Ovary (tissue), 3 donors: ENCODE measurements around the gene PSME4.

Experiments used
- CTCF ChIP-seq, 3 donors: fragments of 450-650 bp in 2 of 3; fragments of 200-600 bp in 1 of 3; IDR thresholded peaks; one replicate each; pipeline versions ENCODE4 v1.5.1 to v1.8.0; 2016 to 2022; ENCODE audit warnings: antibody characterized with exemption in 3 of 3, mild to moderate bottlenecking in 1 of 3
- POLR2A ChIP-seq: fragments of 450-650 bp; IDR thresholded peaks from one replicate; pipeline ENCODE4 v1.6.1; 2017; ENCODE audit warnings: antibody characterized with exemption, mild to moderate bottlenecking, moderate library complexity
- donor health status: DM: no; HTN: no; CAD: no.

DNA sequence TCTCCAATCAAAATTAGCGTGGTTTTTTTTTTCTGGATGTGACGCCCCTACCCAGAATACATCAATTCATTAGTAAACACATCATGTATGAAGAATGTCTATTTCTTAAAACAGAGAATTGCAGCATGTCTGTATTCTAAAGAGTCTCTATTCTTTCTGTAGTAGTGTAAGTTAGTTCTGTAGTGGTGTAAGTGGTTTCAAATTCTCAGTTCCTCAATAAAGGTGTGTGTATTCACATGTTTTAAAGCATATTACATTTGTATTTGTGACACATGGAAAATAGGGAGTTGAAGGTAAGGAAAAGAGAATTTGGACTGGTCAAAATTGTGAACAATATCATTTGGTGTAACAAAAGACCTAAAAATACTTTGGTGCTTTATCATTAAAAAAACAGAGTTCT is 103.0 kb downstream of the PSME4 start:
- TF ChIP-seq CTCF (IDR thresholded peaks at IDR 0.05) (no peak), POLR2A (no peak)
